Esophagus mucosa (tissue), 1 donor: ENCODE results near the gene CALCOCO1. TPM values are rescaled to one million over a fixed set of nuclear protein-coding genes. Genes with fewer than 3 reads are reported as not detected.
"Not testable (repeated sequence)": the region's sequence is repeated elsewhere in the genome, so short reads cannot be mapped to it uniquely, and the experiment has no call there.

Experiments used
- ATAC-seq: fragments of 200-7000 bp; cut with Tn5 transposase; one replicate; pipeline ENCODE4 v1.9.1; 2020
- total RNA-seq: library from RNA; stranded (reverse); gene quantifications from one replicate; pipeline ENCODE4 v1.2.4, GENCODE V29; 2023
- donor health status: DM: yes; HTN: yes; CAD: no.

Gene CALCOCO1
- total RNA-seq, 1 donor from 2014 or later: 34.6 TPM

- no peak for ATAC-seq
These were observed 30.5 kb downstream of the CALCOCO1 start for GRCh38 chr12:53696655-53697331.

- ATAC-seq: peak; percentile 89
These were observed 31.0 kb downstream of the CALCOCO1 start for GRCh38 chr12:53696285-53696654.

GRCh38 chr12:53695152-53696145 is 31.8 kb downstream of the CALCOCO1 start:
- peak; percentile 43 for ATAC-seq

- no peak for ATAC-seq
These were observed 32.5 kb downstream of the CALCOCO1 start for GRCh38 chr12:53694756-53695151.

GRCh38 chr12:53688134-53688533 is 39.1 kb downstream of the CALCOCO1 start:
- no peak for ATAC-seq

- no peak for ATAC-seq
These were observed 40.8 kb downstream of the CALCOCO1 start for GRCh38 chr12:53686436-53686835.

GRCh38 chr12:53684654-53685220 is 42.5 kb downstream of the CALCOCO1 start:
- ATAC-seq: no peak

GRCh38 chr12:53683983-53684382 is 43.3 kb downstream of the CALCOCO1 start:
- no peak for ATAC-seq

GRCh38 chr12:53683494-53683893 is 43.8 kb downstream of the CALCOCO1 start:
- no peak for ATAC-seq

GRCh38 chr12:53680061-53680460 is 47.2 kb downstream of the CALCOCO1 start:
- ATAC-seq: not testable (repeated sequence)

GRCh38 chr12:53677800-53678148 is 49.5 kb downstream of the CALCOCO1 start:
- ATAC-seq: no peak

GRCh38 chr12:53677016-53677799 is 50.0 kb downstream of the CALCOCO1 start:
- ATAC-seq: no peak

- ATAC-seq: peak; percentile 4
These were observed 50.6 kb downstream of the CALCOCO1 start for GRCh38 chr12:53676656-53677015.

GRCh38 chr12:53675701-53676607 is 51.3 kb downstream of the CALCOCO1 start, which contains the start of gene ATP5MC2:
ATP5MC2 (minus strand) TSS chr12:53676083; CDS start chr12:53672614, 3,469 bp downstream.
- peak; percentile 98 for ATAC-seq

- ATAC-seq: no peak
These were observed 52.1 kb downstream of the CALCOCO1 start for GRCh38 chr12:53674977-53675700.

GRCh38 chr12:53670971-53671370 is 56.3 kb downstream of the CALCOCO1 start:
- ATAC-seq: no peak

GRCh38 chr12:53670308-53670707 is 56.9 kb downstream of the CALCOCO1 start:
- no peak for ATAC-seq

- ATAC-seq: no peak
These were observed 60.2 kb downstream of the CALCOCO1 start for GRCh38 chr12:53667080-53667479.

- no peak for ATAC-seq
These were observed 62.3 kb downstream of the CALCOCO1 start for GRCh38 chr12:53664936-53665335.

- no peak for ATAC-seq
These were observed 63.1 kb downstream of the CALCOCO1 start for GRCh38 chr12:53664191-53664590.

- ATAC-seq: no peak
These were observed 67.2 kb downstream of the CALCOCO1 start for GRCh38 chr12:53660041-53660440.
